ENCODE measurements around the gene PCYT1A. TPM values are rescaled to one million over a fixed set of nuclear protein-coding genes. Genes with fewer than 3 reads are reported as not detected.

Gene PCYT1A
- total RNA-seq, 1 experiment from 2014 or later, result 63.8 TPM

- Histone ChIP-seq H2AFZ (ENCODE audit: low read length) (no peak overlapping the region), H3K4me3 (ENCODE audit: low read length) (no peak overlapping the region), H3K4me1 (ENCODE audit: insufficient read depth, low read length) (no peaks in the 10 kb centered on the region), H3F3A (ENCODE audit: low read length, unreplicated experiment) (no peaks in the 10 kb centered on the region), H3K9me3 (ENCODE audit: low read length) (no peaks in the 10 kb centered on the region), H3K27me3 (ENCODE audit: low read length) (no peaks in the 10 kb centered on the region), H4K20me1 (ENCODE audit: low read length) (no peaks in the 10 kb centered on the region), H3K9me2 (replicated peaks; ENCODE audit: low read length) (no peaks in the 10 kb centered on the region), H3K27ac (ENCODE audit: low read length) (no peak overlapping the region), H3K36me3 (ENCODE audit: low read depth, low read length) (no peaks in the 10 kb centered on the region), H3K79me2 (ENCODE audit: low read length) (no peaks in the 10 kb centered on the region), H3K4me2 (ENCODE audit: low read length) (no peak overlapping the region), H3K9ac (ENCODE audit: low read length) (no peak overlapping the region)
- TF ChIP-seq EZH2 (IDR thresholded peaks at IDR 0.05; ENCODE audit: low read length, unreplicated experiment) (no peak), EZH2phosphoT487 (IDR thresholded peaks at IDR 0.05; ENCODE audit: borderline replicate concordance, low read length) (no peak)
- DNase-seq (no peak), ATAC-seq (no peak)
- POLR2A ChIA-PET (ENCODE audit: unreplicated experiment), result no interaction called here
- CTCF ChIA-PET, result no interaction called here
- BruUV-seq (replicated peaks), result no TSS peak
- intact Hi-C loops (cut with micrococcal nuclease), result no loop called here
Observed at GRCh38 chr3:196194542-196194915, 93.0 kb downstream of the PCYT1A start.

DNA sequence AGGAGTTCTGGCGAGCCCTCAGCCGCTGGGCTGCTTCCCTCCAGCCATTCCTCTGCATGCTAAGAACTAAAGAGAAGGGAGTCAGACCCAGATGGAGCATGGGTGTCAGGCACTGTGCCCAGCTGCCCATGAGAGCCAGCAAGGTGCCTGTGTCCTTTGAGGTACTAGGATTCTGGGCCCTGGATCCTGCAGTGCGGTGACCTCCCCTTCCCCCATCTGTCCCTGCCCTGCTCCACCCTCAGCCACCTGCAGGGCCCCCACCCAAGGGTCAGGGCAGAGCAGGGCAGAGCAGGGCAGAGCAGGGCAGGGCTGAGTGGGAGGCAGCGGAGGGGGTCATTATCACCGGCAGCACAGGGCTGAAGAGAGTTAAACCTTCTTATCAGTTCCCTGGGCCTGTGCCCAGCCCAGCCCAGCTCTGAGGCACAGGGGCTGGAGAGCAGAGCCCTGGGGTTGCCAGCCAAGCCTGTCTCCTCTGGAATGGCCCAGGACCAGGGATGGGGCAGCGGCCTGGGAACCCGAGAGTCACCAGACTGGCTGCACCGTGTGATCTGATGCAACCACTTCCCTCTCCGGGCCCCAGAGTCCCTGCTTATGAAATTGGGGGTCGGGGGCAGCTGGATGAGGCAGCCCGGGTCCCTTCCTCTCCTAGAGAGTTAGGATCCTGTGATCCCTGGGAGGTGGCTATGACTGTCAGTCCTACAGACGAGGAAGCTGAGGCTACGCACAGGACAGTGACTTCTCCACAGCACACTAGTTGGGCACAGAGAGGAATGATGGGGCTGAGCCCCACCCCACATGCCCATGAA is 93.6 kb downstream of the PCYT1A start:
- intact Hi-C loops (cut with micrococcal nuclease), result no loop called here
- Histone ChIP-seq H3K27ac (ENCODE audit: low read length) (no peak overlapping the region), H3K27me3 (ENCODE audit: low read length) (no peaks in the 10 kb centered on the region), H4K20me1 (ENCODE audit: low read length) (no peaks in the 10 kb centered on the region), H3K9me2 (replicated peaks; ENCODE audit: low read length) (no peaks in the 10 kb centered on the region), H3K9me3 (ENCODE audit: low read length) (no peaks in the 10 kb centered on the region), H3K36me3 (ENCODE audit: low read depth, low read length) (no peaks in the 10 kb centered on the region), H3K4me2 (ENCODE audit: low read length) (no peak overlapping the region), H3K4me1 (ENCODE audit: insufficient read depth, low read length) (no peaks in the 10 kb centered on the region), H3K4me3 (ENCODE audit: low read length) (no peak overlapping the region), H3K9ac (ENCODE audit: low read length) (no peak overlapping the region), H2AFZ (ENCODE audit: low read length) (no peak overlapping the region), H3F3A (ENCODE audit: low read length, unreplicated experiment) (no peaks in the 10 kb centered on the region), H3K79me2 (ENCODE audit: low read length) (no peaks in the 10 kb centered on the region)
- CTCF ChIA-PET, result no interaction called here
- no peak for ATAC-seq
- TF ChIP-seq, protein P1, sequence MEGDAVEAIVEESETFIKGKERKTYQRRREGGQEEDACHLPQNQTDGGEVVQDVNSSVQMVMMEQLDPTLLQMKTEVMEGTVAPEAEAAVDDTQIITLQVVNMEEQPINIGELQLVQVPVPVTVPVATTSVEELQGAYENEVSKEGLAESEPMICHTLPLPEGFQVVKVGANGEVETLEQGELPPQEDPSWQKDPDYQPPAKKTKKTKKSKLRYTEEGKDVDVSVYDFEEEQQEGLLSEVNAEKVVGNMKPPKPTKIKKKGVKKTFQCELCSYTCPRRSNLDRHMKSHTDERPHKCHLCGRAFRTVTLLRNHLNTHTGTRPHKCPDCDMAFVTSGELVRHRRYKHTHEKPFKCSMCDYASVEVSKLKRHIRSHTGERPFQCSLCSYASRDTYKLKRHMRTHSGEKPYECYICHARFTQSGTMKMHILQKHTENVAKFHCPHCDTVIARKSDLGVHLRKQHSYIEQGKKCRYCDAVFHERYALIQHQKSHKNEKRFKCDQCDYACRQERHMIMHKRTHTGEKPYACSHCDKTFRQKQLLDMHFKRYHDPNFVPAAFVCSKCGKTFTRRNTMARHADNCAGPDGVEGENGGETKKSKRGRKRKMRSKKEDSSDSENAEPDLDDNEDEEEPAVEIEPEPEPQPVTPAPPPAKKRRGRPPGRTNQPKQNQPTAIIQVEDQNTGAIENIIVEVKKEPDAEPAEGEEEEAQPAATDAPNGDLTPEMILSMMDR (conservative IDR thresholded peaks at IDR 0.05; ENCODE audit: low read depth, low read length), result no peak
- no peak for TF ChIP-seq EZH2phosphoT487 (IDR thresholded peaks at IDR 0.05; ENCODE audit: borderline replicate concordance, low read length)
- TF ChIP-seq EZH2 (IDR thresholded peaks at IDR 0.05; ENCODE audit: low read length, unreplicated experiment), result no peak
- no TSS peak for BruUV-seq (replicated peaks)
- DNase-seq, result no peak
- POLR2A ChIA-PET (ENCODE audit: unreplicated experiment), result no interaction called here

- Histone ChIP-seq H3K36me3 (ENCODE audit: low read depth, low read length) (no peaks in the 10 kb centered on the region), H3K9me2 (replicated peaks; ENCODE audit: low read length) (no peaks in the 10 kb centered on the region), H3K4me1 (ENCODE audit: insufficient read depth, low read length) (no peaks in the 10 kb centered on the region), H3K4me2 (ENCODE audit: low read length) (no peak overlapping the region), H3K79me2 (ENCODE audit: low read length) (no peaks in the 10 kb centered on the region), H3K9ac (ENCODE audit: low read length) (no peak overlapping the region), H3K4me3 (ENCODE audit: low read length) (no peak overlapping the region), H2AFZ (ENCODE audit: low read length) (no peak overlapping the region), H3K9me3 (ENCODE audit: low read length) (no peaks in the 10 kb centered on the region), H3K27ac (ENCODE audit: low read length) (no peak overlapping the region), H3F3A (ENCODE audit: low read length, unreplicated experiment) (no peaks in the 10 kb centered on the region), H3K27me3 (ENCODE audit: low read length) (no peaks in the 10 kb centered on the region), H4K20me1 (ENCODE audit: low read length) (no peaks in the 10 kb centered on the region)
- no peak for ATAC-seq
- no TSS peak for BruUV-seq (replicated peaks)
- ChIA-PET POLR2A (ENCODE audit: unreplicated experiment) (no interaction called here), CTCF (no interaction called here)
- intact Hi-C loops (cut with micrococcal nuclease), result no loop called here
- DNase-seq, result no peak
- TF ChIP-seq EZH2 (IDR thresholded peaks at IDR 0.05; ENCODE audit: low read length, unreplicated experiment), result no peak
- TF ChIP-seq, protein P1 (conservative IDR thresholded peaks at IDR 0.05; ENCODE audit: low read depth, low read length), result no peak
- no peak for TF ChIP-seq EZH2phosphoT487 (IDR thresholded peaks at IDR 0.05; ENCODE audit: borderline replicate concordance, low read length)
Observed at GRCh38 chr3:196193133-196193735, 94.3 kb downstream of the PCYT1A start.
